Measurements from ENCODE around the gene GMDS.

GMDS gene

DNA sequence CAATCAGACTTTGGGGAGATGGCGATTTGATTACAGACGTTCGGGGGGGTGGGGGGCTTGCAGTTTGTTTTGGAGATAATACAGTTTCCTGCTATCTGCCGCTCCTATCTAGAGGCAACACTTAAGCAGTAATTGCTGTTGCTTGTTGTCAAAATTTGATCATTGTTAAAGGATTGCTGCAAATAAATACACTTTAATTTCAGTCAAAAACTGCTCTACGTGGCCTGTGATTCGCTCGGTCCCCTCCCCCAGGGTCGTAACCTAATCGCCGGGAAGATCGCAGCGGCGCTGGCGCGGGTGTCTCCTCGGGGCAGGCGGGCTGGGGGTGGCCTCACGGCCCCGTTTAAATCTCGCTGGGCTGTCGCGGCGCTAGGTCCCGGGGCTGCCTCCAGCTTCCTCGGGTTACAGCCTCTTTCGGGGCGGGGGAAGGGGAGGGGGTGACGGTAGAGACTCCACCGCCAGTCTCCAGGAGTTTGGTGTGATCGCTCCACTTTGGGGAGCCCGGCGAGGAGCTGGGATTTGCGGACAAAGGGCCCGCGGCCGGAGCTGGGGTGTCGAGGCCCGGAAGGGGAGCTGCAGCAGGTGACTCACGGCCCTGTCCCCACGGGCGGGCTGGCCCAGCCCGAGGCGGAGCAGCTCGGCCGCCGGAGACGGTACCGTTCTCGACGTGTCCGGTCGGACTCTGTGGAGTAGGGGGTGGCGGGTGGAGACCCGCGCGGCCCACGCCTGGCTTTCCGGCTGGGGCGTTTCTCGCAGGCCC is 631.5 kb downstream of the GMDS start:
- no peak for DNase-seq (ENCODE audit: low spot score)

DNA sequence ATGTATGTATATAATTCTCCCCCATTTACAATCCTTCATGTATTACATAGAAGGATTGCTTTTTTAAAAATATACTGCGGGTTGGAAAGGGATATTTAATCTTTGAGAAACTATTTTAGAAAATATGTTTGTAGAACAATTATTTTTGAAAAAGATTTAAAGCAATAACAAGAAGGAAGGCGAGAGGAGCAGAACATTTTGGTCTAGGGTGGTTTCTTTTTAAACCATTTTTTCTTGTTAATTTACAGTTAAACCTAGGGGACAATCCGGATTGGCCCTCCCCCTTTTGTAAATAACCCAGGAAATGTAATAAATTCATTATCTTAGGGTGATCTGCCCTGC is 632.1 kb downstream of the GMDS start:
- DNase-seq (ENCODE audit: low spot score): no peak

DNA sequence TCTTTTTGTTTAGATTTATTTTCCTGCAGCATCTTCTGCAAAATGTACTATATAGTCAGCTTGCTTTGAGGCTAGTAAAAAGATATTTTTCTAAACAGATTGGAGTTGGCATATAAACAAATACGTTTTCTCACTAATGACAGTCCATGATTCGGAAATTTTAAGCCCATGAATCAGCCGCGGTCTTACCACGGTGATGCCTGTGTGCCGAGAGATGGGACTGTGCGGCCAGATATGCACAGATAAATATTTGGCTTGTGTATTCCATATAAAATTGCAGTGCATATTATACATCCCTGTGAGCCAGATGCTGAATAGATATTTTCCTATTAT is 632.5 kb downstream of the GMDS start:
- DNase-seq (ENCODE audit: low spot score): no peak

GRCh38 chr6:1612299-1612973 is 633.0 kb downstream of the GMDS start:
- DNase-seq (ENCODE audit: low spot score): no peak

DNA sequence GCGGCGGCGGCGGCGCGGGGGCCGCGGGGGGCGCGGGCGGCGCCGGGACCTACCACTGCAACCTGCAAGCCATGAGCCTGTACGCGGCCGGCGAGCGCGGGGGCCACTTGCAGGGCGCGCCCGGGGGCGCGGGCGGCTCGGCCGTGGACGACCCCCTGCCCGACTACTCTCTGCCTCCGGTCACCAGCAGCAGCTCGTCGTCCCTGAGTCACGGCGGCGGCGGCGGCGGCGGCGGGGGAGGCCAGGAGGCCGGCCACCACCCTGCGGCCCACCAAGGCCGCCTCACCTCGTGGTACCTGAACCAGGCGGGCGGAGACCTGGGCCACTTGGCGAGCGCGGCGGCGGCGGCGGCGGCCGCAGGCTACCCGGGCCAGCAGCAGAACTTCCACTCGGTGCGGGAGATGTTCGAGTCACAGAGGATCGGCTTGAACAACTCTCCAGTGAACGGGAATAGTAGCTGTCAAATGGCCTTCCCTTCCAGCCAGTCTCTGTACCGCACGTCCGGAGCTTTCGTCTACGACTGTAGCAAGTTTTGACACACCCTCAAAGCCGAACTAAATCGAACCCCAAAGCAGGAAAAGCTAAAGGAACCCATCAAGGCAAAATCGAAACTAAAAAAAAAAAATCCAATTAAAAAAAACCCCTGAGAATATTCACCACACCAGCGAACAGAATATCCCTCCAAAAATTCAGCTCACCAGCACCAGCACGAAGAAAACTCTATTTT is 633.7 kb downstream of the GMDS start:
- no peak for DNase-seq (ENCODE audit: low spot score)

- no peak for DNase-seq (ENCODE audit: low spot score)
Measured at GRCh38 chr6:1611322-1611571, 634.2 kb downstream of the GMDS start.

DNA sequence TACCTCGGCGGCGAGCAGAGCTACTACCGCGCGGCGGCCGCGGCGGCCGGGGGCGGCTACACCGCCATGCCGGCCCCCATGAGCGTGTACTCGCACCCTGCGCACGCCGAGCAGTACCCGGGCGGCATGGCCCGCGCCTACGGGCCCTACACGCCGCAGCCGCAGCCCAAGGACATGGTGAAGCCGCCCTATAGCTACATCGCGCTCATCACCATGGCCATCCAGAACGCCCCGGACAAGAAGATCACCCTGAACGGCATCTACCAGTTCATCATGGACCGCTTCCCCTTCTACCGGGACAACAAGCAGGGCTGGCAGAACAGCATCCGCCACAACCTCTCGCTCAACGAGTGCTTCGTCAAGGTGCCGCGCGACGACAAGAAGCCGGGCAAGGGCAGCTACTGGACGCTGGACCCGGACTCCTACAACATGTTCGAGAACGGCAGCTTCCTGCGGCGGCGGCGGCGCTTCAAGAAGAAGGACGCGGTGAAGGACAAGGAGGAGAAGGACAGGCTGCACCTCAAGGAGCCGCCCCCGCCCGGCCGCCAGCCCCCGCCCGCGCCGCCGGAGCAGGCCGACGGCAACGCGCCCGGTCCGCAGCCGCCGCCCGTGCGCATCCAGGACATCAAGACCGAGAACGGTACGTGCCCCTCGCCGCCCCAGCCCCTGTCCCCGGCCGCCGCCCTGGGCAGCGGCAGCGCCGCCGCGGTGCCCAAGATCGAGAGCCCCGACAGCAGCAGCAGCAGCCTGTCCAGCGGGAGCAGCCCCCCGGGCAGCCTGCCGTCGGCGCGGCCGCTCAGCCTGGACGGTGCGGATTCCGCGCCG is 634.7 kb downstream of the GMDS start:
- no peak for DNase-seq (ENCODE audit: low spot score)

- peak; percentile 17 for DNase-seq (ENCODE audit: low spot score)
Measured at GRCh38 chr6:1609648-1610496, 635.5 kb downstream of the GMDS start, which contains the start of gene FOXC1. Gene FOXC1, plus strand, starts transcription at chr6:1609915. Its CDS starts 531 bp downstream, at chr6:1610446.

- DNase-seq (ENCODE audit: low spot score): no peak
Measured at GRCh38 chr6:1609041-1609647, 636.3 kb downstream of the GMDS start.

DNA sequence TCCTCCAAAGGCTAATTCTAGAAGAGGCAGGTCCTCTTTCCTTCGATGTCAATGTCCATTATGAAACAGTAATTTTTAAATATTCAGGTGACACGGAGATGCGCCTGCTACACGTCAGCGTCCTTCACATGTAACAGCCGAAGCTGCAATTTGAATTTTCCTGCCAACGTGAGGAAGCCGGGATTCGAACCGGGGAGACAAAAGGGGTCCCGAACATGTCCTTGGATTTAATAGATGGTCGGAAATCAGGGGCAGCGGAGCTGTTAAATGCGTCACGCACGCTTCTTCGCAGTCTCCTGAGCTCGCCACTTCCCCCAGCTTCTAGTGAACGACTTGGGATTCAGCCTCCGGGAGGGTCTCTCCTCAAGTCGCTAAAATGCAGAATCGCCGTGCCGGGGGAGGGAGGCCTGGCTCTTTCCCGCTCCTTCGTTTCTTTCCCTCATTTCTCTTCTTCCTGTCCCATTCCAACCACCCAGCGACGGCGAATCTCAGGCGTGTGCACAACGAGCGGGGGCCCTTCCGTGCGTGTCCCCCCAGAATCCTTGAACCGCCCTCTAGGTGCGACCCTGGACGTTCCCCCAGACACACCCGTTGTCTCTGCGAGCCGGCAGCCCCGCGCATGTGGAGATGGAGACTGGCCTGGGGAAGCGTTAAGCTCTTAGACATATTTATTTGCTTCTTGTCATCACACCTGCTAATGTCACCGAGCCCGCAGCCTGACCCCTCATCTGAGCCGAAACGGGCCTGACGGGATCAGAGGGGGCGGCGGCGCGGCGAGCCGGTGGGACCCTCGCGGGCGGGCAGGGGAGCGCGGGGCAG is 637.0 kb downstream of the GMDS start:
- no peak for DNase-seq (ENCODE audit: low spot score)

DNA sequence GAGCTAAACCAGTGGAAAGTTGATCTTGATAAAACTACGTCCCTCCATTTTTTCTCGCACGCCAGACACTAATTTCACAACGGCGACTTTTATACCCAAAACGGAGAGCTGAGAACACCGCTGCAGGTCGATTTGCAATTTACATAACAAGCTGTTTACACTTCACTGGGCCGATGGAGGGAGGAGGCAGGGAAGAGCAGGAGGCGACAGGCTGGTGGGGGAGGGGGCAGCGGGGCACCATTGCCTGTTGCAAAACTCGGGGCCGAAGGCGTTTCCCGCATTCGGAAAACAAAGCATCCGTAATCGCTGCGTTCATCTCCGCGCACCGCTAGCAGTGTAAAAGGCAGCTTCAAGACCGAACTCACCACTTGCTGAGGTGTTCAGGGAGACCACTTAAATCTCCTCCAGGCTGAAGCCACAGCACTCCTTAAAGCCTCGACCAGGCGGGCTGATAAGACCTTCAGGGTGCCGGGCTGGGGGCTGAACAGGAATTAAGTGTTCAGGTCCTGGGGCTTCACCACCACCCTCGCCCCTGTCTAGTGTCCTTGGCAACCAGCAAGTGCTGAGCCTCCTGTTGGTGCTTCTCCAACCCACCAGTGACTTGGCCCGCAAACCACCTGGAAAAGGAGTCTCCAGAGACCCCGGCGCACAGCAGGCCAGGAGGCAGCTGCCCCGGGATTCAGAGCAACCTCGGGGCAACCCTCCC is 637.7 kb downstream of the GMDS start:
- DNase-seq (ENCODE audit: low spot score): no peak

GRCh38 chr6:1606780-1607515 is 638.5 kb downstream of the GMDS start:
- DNase-seq (ENCODE audit: low spot score): no peak

DNA sequence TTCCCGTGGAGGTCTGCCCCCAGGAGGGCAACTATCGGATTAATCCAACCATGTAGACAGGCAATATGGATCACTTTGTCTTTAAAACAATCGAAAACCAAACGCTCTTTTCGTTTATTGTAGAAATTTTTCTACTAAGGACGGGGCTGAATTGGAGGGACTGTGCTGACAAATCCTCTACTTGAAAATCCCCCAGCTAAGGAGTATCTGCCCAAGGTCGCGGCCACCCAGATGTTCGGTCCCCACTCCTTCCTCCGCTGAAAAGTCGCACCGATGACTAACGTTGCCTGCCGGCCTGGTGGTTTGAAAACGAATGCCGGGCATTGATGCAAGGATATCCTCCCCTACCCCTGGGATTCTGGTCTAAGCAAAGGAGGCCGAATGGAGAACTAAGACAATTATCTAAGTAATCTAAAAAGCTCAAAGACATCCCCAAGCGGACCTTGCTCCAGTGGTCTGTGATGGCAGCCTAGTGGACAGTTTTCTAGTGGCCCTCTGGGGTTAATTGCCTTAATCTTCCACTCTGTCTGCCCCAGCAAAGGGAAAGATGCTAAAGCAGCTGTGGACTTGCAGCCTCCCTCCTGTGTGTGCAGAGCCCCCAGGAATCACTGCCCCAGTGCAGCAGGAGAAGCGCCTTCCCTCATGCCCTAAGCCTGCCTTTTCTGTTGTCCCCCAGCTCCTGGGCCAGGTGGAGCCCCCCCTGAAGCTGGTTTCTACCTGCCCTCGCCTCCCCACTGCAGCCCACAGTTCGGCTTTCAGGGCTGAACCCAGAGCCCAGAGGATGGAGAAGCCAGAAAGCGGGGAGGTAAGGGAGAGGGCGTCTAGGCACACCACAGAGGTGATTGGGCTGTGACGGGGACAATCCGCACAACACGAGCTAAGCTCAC is 639.3 kb downstream of the GMDS start:
- DNase-seq (ENCODE audit: low spot score): no peak

- no peak for DNase-seq (ENCODE audit: low spot score)
Measured at GRCh38 chr6:1605004-1605892, 640.2 kb downstream of the GMDS start.

GRCh38 chr6:1604158-1605003 is 641.0 kb downstream of the GMDS start:
- peak; percentile 51 for DNase-seq (ENCODE audit: low spot score)

DNA sequence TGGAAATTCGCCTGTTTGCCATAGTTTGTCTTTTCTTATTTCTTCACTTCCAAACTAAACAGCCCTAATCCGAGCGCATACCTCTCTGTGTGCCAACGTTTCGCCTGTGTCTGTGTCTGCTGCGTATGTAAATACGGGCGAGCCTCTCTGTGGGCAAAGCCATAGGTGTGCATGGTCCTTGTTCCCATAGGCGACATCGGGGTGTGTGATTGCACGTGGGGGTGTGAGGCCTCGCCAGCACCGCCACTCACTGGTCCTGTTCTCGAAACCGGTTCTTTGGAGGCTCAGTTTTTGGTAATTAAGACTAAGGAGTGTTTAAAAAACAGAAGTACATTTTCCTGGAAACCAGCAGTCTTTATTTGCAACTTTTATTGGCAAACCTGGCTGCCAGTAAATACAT is 641.7 kb downstream of the GMDS start:
- no peak for DNase-seq (ENCODE audit: low spot score)

Measured in Ammon's horn (tissue), 1 donor.